HG03066 (cell line): Measurements from ENCODE around the gene SEMA7A.

ENCODE experiments used
- ATAC-seq: cut with Tn5 transposase; IDR thresholded peaks from one replicate; pipeline ENCODE4 v1.9.1; 2021; ENCODE audit warnings: low read depth; ENCODE audit not compliant: unreplicated experiment

Gene SEMA7A

DNA sequence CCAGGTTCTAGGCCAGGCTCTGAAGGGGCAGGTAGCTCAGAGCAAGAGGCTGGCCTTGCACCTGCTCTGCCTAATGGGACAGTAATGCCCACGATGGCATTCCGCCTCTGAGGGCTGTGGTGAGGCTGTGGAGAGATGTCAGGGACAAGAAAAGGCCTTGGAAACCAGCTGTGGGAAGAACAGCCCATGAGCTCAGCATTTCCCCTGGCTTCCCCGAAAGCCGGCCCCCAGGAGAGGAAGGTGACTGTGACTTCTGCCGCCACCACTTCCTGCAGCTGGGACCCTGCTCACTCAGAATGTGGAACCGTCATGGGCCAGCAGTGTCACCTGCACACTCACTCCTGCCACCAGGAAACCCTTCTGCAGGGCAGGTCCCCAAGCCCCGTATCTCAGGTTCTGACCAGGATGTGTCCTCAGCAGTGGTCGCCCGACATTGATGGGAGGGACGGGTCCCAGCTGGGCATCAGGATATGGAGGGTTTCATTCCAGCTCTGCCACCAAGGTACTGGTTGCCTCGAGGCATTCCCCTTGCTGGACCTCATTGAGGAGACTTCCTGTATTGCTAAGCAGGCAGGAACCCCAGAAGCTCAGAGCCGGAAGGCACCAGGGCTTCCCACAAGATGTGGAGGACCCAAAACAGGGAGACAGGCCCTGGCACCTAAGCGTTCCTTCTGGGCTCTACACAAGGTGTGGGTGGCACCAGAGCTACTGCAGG lies 30.7 kb downstream of the SEMA7A start:
- no peak for ATAC-seq

- no peak for ATAC-seq
Observed at GRCh38 chr15:74402337-74402841, 31.4 kb downstream of the SEMA7A start.

DNA sequence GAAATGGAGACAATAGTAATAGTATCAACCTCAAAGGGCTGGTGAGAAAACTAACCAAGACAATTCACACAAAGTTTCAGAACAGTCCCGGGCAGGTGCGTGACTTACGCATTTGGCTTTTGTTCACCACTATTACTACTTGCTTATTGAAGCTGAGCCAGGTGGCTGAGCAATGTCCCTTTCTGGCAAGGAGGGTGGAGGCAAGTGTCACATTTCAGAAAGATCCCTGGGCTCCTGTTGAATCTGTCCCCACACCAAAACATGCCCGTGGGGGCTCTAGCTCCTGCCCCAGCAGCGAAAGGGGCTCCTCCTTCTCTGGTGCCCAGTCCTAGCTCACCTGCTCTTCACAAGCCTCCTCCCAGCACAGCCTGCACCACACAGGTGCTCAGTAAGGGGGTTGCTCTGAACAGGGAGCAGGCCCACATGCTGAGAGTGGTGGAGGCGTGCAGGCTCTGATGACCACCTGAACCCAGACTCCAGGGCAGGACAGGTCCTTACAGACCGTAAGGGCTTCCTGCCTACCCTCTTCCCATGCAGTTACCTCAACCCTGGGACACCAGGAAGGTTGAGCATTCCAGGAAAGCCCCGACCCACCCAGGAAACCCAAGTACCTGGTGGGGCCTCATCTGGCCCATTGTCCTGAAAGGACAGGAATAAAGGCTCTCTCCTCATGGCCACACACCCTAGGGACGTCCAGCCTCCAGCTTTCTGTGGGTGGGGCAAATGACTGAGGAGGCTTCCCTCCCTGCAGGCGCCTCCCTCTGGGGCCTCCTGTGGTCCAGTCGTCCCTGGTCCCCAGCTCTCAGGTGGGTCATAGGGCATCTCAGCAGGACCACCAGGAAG lies 32.6 kb downstream of the SEMA7A start:
- ATAC-seq: no peak

GRCh38 chr15:74400313-74400860 lies 33.4 kb downstream of the SEMA7A start:
- no peak for ATAC-seq

DNA sequence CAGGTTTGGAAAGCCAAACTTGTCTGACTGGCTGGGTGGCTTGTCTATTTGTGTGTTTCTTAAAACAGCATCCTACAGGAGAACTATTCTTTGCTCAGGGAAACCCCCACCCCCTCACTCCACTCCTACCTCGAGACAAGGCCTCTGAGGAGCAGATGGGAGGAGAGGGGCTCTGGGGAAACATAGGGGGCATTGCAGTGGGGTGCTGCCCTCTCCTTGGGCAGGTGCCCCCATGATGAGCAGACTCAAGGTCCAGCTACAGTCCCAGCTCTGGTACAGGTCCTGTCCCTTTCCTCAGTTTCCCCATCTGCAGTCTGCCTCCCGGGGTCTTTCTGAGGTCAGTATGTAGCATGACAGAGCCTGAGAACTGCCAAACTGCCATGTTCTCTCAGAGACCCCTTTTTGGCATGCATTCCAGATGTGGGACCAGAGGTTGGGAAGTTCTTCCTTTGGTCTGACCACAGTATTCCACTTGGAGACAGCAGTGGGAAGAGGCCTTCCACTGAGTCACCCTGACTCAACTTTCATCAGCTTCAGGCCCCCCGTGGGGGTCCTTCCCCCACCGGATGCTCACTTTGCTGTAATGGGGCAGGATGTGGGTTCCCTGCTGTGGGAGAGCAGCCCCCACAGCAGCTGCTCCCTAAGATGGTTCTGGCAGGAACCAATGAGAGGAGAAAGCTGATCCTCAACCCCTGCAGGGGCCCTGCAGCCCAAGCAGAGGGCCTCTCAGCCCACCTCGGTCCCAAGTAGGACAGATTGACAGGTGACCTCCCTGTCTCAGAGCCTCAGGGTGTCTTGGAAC lies 34.0 kb downstream of the SEMA7A start:
- ATAC-seq: no peak

DNA sequence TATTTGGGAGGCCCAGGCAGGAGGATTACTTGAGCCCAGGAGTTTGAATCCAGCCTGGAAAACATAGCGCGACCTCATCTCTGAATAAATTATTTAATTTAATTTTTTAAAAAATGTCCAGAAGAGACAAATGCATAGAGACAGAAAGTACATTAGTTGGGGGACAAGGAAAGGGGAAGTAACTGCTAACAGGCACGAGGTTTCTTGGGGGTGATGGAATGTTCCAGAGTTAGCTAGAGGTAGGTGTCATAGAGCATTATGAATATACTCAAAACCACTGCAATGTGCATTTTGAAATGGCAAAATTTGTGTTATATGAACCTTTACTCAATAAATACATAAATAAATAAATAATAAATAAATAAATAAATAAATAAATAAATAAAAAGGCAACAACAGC lies 34.7 kb downstream of the SEMA7A start:
- no peak for ATAC-seq

DNA sequence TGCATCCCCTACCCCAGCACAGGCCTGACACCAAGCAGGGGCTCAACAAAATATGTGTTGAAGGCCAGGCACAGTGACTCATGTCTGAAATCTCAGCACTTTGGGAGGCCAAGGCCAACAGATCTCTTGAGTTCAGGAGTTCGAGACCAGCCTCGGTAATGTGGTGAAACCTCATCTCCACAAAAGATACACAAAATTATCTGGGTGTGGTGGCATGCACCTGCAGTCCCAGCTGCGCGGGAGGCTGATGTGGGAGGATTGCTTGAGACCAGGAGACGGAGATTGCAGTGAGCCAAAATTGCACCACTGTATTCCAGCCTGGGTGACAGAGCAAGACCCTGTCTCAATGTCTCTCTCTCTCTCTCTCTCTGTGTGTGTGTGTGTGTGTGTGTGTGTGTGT lies 35.6 kb downstream of the SEMA7A start:
- no peak for ATAC-seq

- peak; percentile 31 for ATAC-seq
Observed at GRCh38 chr15:74397239-74398068, 36.3 kb downstream of the SEMA7A start.

GRCh38 chr15:74396445-74397238 lies 37.1 kb downstream of the SEMA7A start:
- ATAC-seq: peak; percentile 31

DNA sequence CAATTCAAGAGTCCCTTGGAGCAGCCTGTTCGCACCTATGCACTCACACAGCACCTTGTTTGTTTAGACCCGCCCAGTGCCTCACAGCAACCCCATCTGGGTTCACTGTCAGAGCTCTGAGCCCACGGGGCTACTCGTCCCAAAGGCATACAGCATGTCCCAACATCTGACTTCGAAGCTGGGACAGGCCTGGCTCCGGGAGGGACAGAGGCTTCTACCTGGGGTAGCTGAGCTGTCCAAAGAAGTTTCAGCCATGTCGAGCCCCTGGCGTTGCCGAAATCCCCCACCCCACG lies 37.7 kb downstream of the SEMA7A start:
- no peak for ATAC-seq

DNA sequence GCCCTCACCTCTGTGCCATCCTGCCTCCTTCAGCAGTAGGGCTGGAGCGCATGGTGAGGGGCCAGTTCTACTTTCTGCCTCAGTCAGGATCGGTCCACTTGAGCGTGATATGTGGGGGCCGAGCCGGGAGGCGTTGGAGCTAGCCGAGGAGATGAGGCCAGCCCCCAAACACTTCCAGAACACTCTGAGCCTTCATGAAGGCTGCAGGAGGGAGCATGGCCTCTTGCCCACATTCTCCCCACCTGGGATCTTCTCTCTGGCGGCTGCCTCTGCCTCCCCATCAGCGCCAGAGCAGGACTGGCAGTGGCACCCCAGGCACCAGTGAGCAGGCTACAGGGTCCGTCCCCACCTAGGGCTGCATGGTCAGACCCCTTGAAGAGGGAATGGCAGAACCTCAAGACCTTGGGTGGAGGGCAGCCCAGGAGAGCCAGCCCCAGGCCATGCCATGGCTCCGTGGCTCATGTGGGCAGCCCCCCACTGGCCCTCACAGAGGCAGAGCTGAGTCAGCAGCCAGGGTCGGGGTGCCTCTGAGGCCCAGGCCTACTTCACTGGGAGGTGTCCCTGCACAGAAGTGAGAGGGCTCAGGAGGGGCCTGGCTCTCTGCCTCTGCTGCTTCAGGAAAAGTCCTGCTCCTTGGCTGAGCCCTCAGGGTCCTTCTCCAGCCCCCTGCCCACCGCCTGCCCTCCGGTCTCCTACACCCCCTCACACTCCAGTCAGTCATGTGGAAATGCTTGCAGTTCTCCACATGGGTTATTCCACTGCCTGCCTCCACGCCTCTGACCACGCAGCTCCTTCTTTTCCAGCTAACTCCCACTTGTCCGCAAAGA lies 38.2 kb downstream of the SEMA7A start:
- ATAC-seq: no peak

DNA sequence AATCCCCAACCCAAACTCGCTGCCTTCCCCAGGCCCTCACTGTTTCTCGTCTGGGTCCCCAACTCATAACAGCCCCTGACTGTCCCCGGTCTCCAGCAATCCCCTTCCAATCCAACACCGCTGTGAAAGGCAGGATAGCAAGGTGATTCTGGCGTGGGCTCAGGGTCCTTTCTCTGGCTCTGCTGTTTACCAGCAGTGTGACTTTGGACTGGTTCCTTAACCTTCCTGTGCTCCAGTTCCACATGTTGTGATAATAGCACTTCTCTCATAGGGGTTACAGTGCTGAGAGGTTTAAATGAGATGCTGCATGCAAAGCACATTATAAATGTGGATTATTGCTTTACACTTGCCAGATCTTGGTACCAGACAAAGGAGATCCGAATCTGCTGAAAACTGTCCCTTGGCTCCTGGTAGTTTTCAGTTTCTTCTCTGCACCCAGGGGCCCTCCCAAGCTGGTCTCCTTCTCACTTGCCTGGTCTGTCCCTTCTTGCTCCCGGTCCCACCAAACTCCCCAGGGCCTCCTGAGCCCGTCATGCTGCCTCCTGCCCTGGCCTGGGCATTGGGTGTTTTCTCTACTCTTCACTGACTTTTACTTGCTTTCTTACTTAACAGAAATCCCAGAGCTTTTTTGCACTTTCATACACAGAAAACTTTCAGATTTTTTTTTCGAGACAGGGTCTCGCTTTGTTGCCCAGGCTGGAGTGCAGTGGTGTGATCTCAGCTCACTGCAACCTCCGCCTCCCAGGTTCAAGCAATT lies 39.5 kb downstream of the SEMA7A start:
- ATAC-seq: no peak

GRCh38 chr15:74393423-74393822 lies 40.3 kb downstream of the SEMA7A start:
- ATAC-seq: no peak

DNA sequence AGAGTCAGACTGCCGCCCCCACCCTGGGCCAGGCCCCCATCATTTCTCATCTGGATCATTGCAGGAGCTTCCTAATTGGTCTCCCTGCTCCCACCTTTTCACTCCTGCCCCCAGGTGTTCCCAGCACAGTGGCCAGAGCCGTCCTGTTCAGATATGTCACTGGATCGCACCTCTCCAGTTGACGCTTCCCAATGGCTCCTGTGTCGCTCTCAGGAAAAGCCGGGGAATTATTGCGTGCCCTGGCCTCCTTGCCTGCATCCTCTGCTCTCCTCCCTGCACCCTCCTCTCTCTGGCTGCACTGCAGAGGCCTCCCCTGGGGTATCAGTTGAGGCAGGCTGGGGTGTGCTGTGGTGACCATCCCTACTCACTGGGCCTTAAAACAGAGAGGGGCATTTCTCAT lies 40.9 kb downstream of the SEMA7A start:
- no peak for ATAC-seq

DNA sequence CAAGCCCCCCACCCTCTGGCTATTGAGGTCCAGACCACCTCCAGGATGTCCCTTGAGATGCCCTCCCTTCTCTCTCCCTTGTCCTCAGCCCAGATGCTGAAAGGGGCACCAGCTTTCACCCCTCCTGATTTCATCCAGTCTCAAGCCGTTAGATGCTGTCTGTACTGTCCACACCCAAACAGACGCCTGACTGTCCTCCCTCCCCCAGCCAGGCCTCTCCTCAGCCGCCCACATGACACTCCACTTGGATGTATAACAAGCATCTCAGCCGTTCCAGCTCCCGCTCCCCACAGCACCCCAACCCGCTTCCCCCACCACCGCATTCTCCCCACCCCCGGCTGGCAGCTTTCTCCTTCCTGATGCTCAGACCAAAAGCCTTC lies 41.3 kb downstream of the SEMA7A start:
- no peak for ATAC-seq

GRCh38 chr15:74391582-74392450 lies 41.9 kb downstream of the SEMA7A start:
- ATAC-seq: no peak
